C4-2B (cell line): ENCODE data around the gene GPR180.

Experiments used
- H3K27ac ChIP-seq: fragments of 450-650 bp; 2 replicates; pipeline ENCODE4 v1.5.1; 2017
- CTCF ChIP-seq: fragments of 450-650 bp; conservative IDR thresholded peaks from 2 replicates; pipeline ENCODE4 v1.5.1; 2017; ENCODE audit warnings: mild to moderate bottlenecking
- ZFX ChIP-seq: fragments of 450-650 bp; IDR thresholded peaks from 2 replicates; pipeline ENCODE4 v1.6.1; 2017

GPR180 gene

GRCh38 chr13:94661406-94661805 lies 59.7 kb downstream of the GPR180 start:
- no peak overlapping the region for H3K27ac ChIP-seq
- TF ChIP-seq CTCF (no peak), ZFX (no peak)

GRCh38 chr13:94662274-94662945 lies 60.8 kb downstream of the GPR180 start:
- H3K27ac ChIP-seq, result no peak overlapping the region
- TF ChIP-seq ZFX, result no peak
- no peak for TF ChIP-seq CTCF

GRCh38 chr13:94664889-94665288 lies 63.2 kb downstream of the GPR180 start:
- no peak overlapping the region for H3K27ac ChIP-seq
- TF ChIP-seq CTCF (no peak), ZFX (no peak)

- TF ChIP-seq CTCF, result no peak
- TF ChIP-seq ZFX, result no peak
Observed at GRCh38 chr13:94666065-94666464, 64.4 kb downstream of the GPR180 start.

GRCh38 chr13:94667190-94667589 lies 65.5 kb downstream of the GPR180 start:
- H3K27ac ChIP-seq, result no peak overlapping the region
- no peak for TF ChIP-seq ZFX
- no peak for TF ChIP-seq CTCF

More at GRCh38 chr13:94666065-94666464, 64.4 kb downstream of the GPR180 start:
- no peak overlapping the region for H3K27ac ChIP-seq

- TF ChIP-seq CTCF, result no peak
Observed at GRCh38 chr13:94672400-94672799, 70.7 kb downstream of the GPR180 start.

GRCh38 chr13:94673851-94674250 lies 72.2 kb downstream of the GPR180 start:
- no peak for TF ChIP-seq ZFX
- TF ChIP-seq CTCF, result no peak
- H3K27ac ChIP-seq, result no peak overlapping the region

More at GRCh38 chr13:94672400-94672799, 70.7 kb downstream of the GPR180 start:
- H3K27ac ChIP-seq, result no peak overlapping the region
